ENCODE results near the gene SCMH1.

DNA sequence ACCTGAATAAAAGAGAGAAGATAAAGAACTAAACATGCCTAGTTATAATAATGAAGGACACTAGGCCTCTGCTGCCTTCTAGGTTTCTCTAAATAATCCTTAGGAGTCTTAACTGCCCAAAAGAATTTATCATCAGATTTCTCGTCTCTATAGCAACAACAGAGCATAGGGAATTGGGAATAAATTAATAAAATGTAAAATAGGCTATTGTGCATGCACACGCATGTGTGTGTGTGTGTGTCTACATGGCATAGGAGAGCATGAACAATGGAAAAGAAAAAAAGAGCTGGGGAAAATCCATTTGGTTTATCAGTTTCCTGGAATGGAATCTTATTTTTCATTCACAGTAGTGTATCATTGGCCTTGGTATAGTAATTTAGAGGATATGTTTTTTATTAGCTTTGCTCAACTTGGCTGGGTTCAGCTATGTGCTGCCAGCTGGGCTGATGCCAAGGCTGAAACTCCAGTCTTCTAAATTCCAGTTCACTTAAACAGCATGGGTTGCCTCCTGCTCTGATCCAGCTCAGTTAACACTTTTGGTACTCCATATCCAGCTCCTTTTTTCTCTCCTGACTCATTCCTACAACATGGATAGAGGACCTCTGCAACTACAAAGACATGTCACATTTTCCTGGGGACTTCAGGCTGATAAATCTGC is 140.0 kb downstream of the SCMH1 start:
- TF ChIP-seq YY1 (IDR thresholded peaks at IDR 0.05): peak; percentile 44
- no peak for TF ChIP-seq FOXA1 (IDR thresholded peaks at IDR 0.05)
- TF ChIP-seq, protein P1, sequence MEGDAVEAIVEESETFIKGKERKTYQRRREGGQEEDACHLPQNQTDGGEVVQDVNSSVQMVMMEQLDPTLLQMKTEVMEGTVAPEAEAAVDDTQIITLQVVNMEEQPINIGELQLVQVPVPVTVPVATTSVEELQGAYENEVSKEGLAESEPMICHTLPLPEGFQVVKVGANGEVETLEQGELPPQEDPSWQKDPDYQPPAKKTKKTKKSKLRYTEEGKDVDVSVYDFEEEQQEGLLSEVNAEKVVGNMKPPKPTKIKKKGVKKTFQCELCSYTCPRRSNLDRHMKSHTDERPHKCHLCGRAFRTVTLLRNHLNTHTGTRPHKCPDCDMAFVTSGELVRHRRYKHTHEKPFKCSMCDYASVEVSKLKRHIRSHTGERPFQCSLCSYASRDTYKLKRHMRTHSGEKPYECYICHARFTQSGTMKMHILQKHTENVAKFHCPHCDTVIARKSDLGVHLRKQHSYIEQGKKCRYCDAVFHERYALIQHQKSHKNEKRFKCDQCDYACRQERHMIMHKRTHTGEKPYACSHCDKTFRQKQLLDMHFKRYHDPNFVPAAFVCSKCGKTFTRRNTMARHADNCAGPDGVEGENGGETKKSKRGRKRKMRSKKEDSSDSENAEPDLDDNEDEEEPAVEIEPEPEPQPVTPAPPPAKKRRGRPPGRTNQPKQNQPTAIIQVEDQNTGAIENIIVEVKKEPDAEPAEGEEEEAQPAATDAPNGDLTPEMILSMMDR (IDR thresholded peaks at IDR 0.05; ENCODE audit: low read depth, low read length, missing input control): no peak
- TF ChIP-seq, protein P2, sequence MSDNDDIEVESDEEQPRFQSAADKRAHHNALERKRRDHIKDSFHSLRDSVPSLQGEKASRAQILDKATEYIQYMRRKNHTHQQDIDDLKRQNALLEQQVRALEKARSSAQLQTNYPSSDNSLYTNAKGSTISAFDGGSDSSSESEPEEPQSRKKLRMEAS (IDR thresholded peaks at IDR 0.05): no peak
- TF ChIP-seq RAD21 (IDR thresholded peaks at IDR 0.05): peak; percentile 20 to 53
- no peak for TF ChIP-seq GABPA (IDR thresholded peaks at IDR 0.05 in 1 of 2, conservative IDR thresholded peaks at IDR 0.05 in 1 of 2)
- TF ChIP-seq, protein P3, sequence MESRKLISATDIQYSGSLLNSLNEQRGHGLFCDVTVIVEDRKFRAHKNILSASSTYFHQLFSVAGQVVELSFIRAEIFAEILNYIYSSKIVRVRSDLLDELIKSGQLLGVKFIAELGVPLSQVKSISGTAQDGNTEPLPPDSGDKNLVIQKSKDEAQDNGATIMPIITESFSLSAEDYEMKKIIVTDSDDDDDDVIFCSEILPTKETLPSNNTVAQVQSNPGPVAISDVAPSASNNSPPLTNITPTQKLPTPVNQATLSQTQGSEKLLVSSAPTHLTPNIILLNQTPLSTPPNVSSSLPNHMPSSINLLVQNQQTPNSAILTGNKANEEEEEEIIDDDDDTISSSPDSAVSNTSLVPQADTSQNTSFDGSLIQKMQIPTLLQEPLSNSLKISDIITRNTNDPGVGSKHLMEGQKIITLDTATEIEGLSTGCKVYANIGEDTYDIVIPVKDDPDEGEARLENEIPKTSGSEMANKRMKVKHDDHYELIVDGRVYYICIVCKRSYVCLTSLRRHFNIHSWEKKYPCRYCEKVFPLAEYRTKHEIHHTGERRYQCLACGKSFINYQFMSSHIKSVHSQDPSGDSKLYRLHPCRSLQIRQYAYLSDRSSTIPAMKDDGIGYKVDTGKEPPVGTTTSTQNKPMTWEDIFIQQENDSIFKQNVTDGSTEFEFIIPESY (IDR thresholded peaks at IDR 0.05): peak; percentile 58
